Gastroesophageal sphincter (tissue), 3 donors: ENCODE results near the gene CEP89.

ENCODE experiments used
- CTCF ChIP-seq, 4 experiments: fragments of 200-600 bp in 2 of 4; fragments of 450-650 bp in 2 of 4; sonication (generic) in 1 of 4; IDR thresholded peaks; one replicate each; pipeline ENCODE4 v1.5.1; 2017 to 2019; ENCODE audit warnings: antibody characterized with exemption in 4 of 4, mild to moderate bottlenecking in 2 of 4, moderate library complexity in 2 of 4
- POLR2A ChIP-seq, 2 donors: fragments of 450-650 bp; IDR thresholded peaks; one replicate each; pipeline ENCODE4 v1.6.1; 2017; ENCODE audit warnings: antibody characterized with exemption in 2 of 2, mild to moderate bottlenecking in 2 of 2, moderate library complexity in 1 of 2
- POLR2AphosphoS5 ChIP-seq: sonication (generic); formaldehyde crosslinking; IDR thresholded peaks from one replicate; pipeline ENCODE4 v1.6.1; 2017; ENCODE audit warnings: antibody characterized with exemption

- TF ChIP-seq CTCF (IDR thresholded peaks at IDR 0.05): no peak
- no peak for TF ChIP-seq POLR2A (IDR thresholded peaks at IDR 0.05)
- no peak for TF ChIP-seq POLR2AphosphoS5
These were observed 81.4 kb downstream of the CEP89 start for GRCh38 chr19:32890326-32890725.
